ENCODE data around the gene GATA5.
"Not testable (repeated sequence)": the region's sequence is repeated elsewhere in the genome, so short reads cannot be mapped to it uniquely, and the experiment has no call there.

Gene GATA5

DNA sequence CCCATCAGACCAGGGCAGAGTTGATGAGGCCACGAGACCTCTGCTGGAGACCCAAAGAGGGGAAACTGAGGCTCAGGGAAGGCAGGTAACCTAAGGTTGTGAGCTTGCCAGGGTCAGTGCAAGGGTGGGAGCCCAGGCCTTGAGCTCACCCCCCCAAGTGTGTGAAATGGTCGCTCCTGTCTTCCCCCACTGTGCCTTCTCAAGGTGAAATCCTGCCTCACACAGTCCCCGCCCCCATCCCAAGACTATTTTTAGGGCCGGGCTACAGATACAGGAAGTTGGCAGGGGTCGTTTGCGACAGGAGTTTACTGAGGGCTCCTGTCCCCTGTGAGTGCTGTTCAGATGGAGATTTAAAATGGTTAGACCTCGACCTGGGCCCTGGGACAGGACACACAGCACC, 18.7 kb upstream of the GATA5 start:
- Histone ChIP-seq H3K27ac (no peak overlapping the region), H3K4me3 (no peak overlapping the region)
- TF ChIP-seq, protein P1, sequence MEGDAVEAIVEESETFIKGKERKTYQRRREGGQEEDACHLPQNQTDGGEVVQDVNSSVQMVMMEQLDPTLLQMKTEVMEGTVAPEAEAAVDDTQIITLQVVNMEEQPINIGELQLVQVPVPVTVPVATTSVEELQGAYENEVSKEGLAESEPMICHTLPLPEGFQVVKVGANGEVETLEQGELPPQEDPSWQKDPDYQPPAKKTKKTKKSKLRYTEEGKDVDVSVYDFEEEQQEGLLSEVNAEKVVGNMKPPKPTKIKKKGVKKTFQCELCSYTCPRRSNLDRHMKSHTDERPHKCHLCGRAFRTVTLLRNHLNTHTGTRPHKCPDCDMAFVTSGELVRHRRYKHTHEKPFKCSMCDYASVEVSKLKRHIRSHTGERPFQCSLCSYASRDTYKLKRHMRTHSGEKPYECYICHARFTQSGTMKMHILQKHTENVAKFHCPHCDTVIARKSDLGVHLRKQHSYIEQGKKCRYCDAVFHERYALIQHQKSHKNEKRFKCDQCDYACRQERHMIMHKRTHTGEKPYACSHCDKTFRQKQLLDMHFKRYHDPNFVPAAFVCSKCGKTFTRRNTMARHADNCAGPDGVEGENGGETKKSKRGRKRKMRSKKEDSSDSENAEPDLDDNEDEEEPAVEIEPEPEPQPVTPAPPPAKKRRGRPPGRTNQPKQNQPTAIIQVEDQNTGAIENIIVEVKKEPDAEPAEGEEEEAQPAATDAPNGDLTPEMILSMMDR (IDR thresholded peaks at IDR 0.05): no peak
- no peak for DNase-seq (ENCODE audit: low spot score)

DNA sequence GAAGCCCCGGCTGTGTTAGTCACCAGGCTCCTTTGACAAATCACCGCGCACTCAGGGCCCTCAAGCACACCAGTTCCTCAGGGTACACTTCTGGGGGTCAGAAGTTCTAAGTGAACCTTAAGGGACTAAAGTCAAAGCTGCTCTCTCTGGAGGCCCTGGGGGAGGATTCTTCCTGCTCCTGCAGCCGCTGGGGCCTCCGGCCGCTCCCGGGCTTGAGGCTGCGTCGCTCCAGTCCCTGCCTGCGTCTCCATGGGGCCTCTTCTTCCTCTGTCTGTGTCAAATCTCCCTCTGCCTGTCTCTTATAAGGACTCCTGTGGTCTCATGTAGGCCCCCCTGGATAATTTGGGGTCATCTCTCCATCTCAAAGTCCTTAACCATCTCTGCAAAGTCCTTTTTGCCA, 18.1 kb upstream of the GATA5 start:
- TF ChIP-seq, protein P1 (IDR thresholded peaks at IDR 0.05): no peak
- no peak for DNase-seq (ENCODE audit: low spot score)
- H3K4me3 ChIP-seq: no peak overlapping the region
- no peak overlapping the region for H3K27ac ChIP-seq

DNA sequence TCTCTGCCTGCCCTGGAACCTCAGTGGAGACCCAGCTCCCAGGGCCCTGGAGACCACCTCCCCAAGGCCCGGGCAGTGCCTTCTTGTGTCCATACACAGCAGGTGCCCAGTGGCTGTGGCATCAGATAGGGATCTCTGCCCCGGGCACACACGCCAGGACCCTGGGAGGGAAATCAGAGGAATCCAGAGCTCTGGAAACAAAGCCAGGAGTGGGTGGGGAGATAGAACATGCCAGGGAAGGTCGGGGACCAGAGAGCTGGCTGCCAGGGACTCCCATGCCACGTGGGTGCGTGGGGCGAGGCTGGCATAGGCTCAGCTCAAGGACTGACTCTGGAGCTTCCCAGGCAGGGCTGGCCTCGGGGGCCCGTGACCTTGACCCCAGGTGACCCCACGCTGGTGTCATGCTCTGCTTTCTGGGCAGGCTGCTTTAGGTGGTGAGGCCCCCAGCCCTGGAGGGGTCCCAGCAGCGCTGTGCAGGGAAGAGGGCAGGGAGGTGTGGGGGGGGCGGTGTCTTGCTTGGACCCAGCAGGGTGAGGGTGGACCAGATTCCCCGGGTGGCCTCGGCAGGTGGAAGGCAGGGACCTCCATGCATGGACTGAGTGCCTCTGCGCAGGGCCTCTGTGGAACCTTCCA, 17.6 kb upstream of the GATA5 start:
- no peak for DNase-seq (ENCODE audit: low spot score)
- Histone ChIP-seq H3K27ac (no peak overlapping the region), H3K4me3 (no peak overlapping the region)
- TF ChIP-seq, protein P1 (IDR thresholded peaks at IDR 0.05): no peak

DNA sequence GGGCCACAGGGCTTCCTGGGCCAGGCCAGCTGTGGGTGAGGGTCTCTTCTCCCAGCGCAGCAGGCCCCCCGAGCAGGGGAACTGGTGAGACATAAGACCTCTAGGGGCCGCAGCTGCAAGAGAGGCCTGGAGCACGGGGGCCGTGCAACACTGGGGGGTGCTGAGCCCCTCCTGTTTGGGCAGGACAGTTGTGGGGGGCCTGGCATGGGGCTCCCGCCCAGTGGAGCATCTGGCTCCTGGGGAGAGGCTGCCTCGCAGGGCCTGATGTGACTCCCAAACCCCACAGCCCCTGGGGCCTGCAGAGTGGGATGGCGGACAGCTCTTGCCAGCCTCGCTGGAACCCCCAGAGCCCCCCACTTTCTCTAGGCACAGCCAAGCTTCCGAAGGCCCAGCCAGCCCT, 16.9 kb upstream of the GATA5 start:
- Histone ChIP-seq H3K27ac (no peak overlapping the region), H3K4me3 (no peak overlapping the region)
- TF ChIP-seq, protein P1 (IDR thresholded peaks at IDR 0.05): no peak
- DNase-seq (ENCODE audit: low spot score): no peak

DNA sequence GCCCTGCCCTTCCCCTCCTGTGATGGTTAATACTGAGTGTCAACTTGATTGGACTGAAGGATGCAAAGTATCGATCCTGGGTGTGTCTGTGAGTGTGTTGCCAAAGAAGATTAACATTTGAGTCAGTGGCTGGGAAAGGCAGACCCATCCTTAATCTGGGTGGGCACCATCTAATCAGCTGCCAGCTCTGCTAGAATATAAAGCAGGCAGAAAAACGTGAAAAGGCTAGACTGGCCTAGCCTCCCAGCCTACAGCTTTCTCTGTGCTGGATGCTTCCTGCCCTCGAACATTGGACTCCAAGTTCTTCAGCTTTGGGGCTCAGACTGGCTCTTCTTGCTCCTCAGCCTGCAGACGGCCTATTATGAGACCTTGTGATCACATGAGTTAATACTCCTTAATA, 15.0 kb upstream of the GATA5 start:
- not testable (repeated sequence) for DNase-seq (ENCODE audit: low spot score); H3K4me3 ChIP-seq; H3K27ac ChIP-seq

DNA sequence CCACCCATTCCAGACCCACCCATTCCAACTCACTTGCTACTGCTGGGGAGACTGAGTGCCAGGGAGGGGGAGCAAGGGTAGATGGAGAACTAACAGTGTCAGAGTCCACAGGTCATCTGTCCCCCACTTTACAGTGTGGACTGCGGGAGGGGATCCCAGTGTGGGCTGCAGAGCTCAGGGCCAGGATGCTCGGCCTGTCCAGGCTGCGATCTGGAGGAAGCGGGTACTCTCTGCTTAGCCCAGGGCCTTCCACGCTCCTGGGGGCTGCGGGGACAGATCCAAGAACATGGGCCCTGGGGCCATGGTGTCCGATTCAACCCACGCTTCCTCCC, 14.1 kb upstream of the GATA5 start:
- no peak for DNase-seq (ENCODE audit: low spot score)
- Histone ChIP-seq H3K4me3 (no peak overlapping the region), H3K27ac (no peak overlapping the region)
- TF ChIP-seq, protein P1 (IDR thresholded peaks at IDR 0.05): no peak

DNA sequence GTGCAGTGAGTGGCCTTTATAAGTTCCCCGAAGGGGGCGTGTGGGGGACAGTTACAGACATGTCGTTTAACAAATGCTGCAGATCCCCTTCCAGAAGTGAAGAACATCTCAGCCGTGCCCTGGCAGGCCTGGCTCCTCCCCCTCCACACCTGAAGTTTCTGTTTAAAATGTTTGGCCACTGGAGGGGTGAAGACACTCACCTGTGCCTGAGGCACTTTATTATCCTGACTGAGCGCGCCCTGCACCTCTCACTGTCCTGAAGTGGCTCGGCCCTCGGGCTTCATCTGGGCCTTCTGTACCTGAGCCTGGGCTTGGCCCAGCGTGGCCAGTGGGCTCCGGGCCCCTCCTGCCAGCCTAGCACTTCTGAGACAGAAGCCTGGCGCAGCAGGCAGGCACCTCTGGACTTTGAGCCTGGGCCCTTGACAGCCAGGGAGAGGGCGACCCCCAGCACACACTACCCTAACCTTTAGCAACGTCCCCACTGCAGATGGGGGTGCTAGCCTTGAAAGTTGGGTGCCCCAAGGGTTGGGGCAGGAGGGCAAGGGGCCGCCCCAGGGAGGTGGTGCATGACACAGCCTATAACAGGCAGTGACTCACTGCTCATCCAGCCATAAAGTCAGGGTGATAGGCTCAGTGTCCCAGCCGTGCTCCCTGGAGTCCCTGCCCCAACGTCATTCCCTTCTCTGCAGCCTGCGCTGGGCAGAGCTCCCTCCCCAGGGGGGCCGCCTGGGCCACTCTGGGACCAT, 13.6 kb upstream of the GATA5 start:
- Histone ChIP-seq H3K27ac (no peak overlapping the region), H3K4me3 (no peak overlapping the region)
- TF ChIP-seq, protein P1 (IDR thresholded peaks at IDR 0.05): no peak
- DNase-seq (ENCODE audit: low spot score): no peak
